Panc1 (cell line): ENCODE measurements around the gene KRTAP5-1. TPM values are rescaled to one million over a fixed set of nuclear protein-coding genes. Genes with fewer than 3 reads are reported as not detected.

ENCODE experiments used
- ATAC-seq: fragments of 200-7000 bp; cut with Tn5 transposase; 2 replicates; pipeline ENCODE4 v1.9.1; 2020; ENCODE audit warnings: mild to moderate bottlenecking, moderate library complexity
- BruUV-seq: library from RNA; stranded (reverse); fragments of 400-500 nt; replicated peaks from 2 replicates; lab custom pipeline; 2021; lab: Mats Ljungman, UMichigan
- CTCF ChIA-PET: fragments of 300-600 bp; sonication (Branson Sonifier 250); formaldehyde crosslinking; loops from one replicate; lab custom pipeline; 2022; ENCODE audit warnings: antibody characterized with exemption; lab: Charles Lee
- POLR2A ChIA-PET: fragments of 300-600 bp; sonication (Branson Sonifier 250); formaldehyde crosslinking; loops from one replicate; lab custom pipeline; 2022; ENCODE audit warnings: antibody characterized with exemption; lab: Charles Lee
- DNase-seq: peaks from one replicate; pipeline ENCODE4 v3.0.0-alpha.2; 2010; ENCODE audit warnings: low read depth, low spot score
- H3K27ac ChIP-seq: 2 replicates; pipeline ENCODE4 v1.5.1; 2011; ENCODE audit warnings: mild to moderate bottlenecking, low read length, inconsistent platforms
- H3K27me3 ChIP-seq: fragments of 200-500 bp; sonication (Bioruptor generic); 2 replicates; pipeline ENCODE4 v1.6.0; 2014; ENCODE audit warnings: low read length, inconsistent platforms; ENCODE audit not compliant: control insufficient read depth, insufficient read depth
- H3K36me3 ChIP-seq: fragments of 200-500 bp; sonication (Bioruptor generic); 2 replicates; pipeline ENCODE4 v1.5.1; 2014; ENCODE audit warnings: inconsistent platforms, mild to moderate bottlenecking, low read length, moderate library complexity; ENCODE audit not compliant: control insufficient read depth, insufficient read depth
- H3K4me1 ChIP-seq: 2 replicates; pipeline ENCODE4 v1.5.1; 2011; ENCODE audit warnings: inconsistent platforms, mild to moderate bottlenecking, low read length, moderate library complexity; ENCODE audit not compliant: control insufficient read depth, insufficient read depth
- H3K4me3 ChIP-seq, 2 experiments: 2 replicates each; pipeline ENCODE4 v1.5.1; 2011 to 2012; ENCODE audit warnings: low read depth in 2 of 2, low read length in 2 of 2, mild to moderate bottlenecking in 2 of 2, inconsistent platforms in 1 of 2, moderate library complexity in 1 of 2
- H3K9me3 ChIP-seq: fragments of 200-500 bp; sonication (Bioruptor generic); 2 replicates; pipeline ENCODE4 v1.5.1; 2014; ENCODE audit warnings: low read depth, mild to moderate bottlenecking, inconsistent platforms, low read length, moderate library complexity; ENCODE audit not compliant: control insufficient read depth, insufficient read depth
- POLR2AphosphoS5 ChIP-seq: IDR thresholded peaks from 2 replicates; pipeline ENCODE4 v1.6.1; 2012; ENCODE audit warnings: mild to moderate bottlenecking, low read depth, low read length, moderate library complexity
- SIN3A ChIP-seq: IDR thresholded peaks from 2 replicates; pipeline ENCODE4 v1.6.1; 2012; ENCODE audit warnings: low read depth, mild to moderate bottlenecking, low read length, moderate library complexity, borderline replicate concordance; ENCODE audit not compliant: insufficient read depth
- TCF7L2 ChIP-seq: IDR thresholded peaks from 2 replicates; pipeline ENCODE4 v1.6.1; 2011; ENCODE audit warnings: mild to moderate bottlenecking, low read depth, low read length, inconsistent platforms
- in situ Hi-C: cut with HindIII; loops from 2 replicates; pipeline ENCODE4 v1.10.0; 2016; ENCODE audit warnings: low sequenced_read_pairs, low pct_unique_long_range_greater_than_20kb
- intact Hi-C: fragments of 100-400 bp; cut with micrococcal nuclease; formaldehyde crosslinking; loops from one replicate; pipeline ENCODE4 v1.10.0; 2022; ENCODE audit not compliant: unreplicated experiment
- total RNA-seq: library from RNA; stranded (reverse); gene quantifications from one replicate; pipeline ENCODE4 v1.2.1, GENCODE V29; 2021; ENCODE audit not compliant: unreplicated experiment
- TF ChIP-seq, protein P1 (sequence below), 2 experiments: IDR thresholded peaks; 2 replicates each; pipeline ENCODE4 v1.6.1; 2011 to 2012; ENCODE audit warnings: low read depth in 2 of 2, control low read depth in 1 of 2, low read length in 1 of 2, mild to moderate bottlenecking in 1 of 2, moderate library complexity in 1 of 2; ENCODE audit not compliant: insufficient read depth in 1 of 2
- TF ChIP-seq, protein P2 (sequence below): fragments of 450-650 bp; IDR thresholded peaks from 2 replicates; pipeline ENCODE4 v1.5.1; 2017; ENCODE audit warnings: mild to moderate bottlenecking

Gene KRTAP5-1
- total RNA-seq, 1 experiment from 2014 or later: not detected

DNA sequence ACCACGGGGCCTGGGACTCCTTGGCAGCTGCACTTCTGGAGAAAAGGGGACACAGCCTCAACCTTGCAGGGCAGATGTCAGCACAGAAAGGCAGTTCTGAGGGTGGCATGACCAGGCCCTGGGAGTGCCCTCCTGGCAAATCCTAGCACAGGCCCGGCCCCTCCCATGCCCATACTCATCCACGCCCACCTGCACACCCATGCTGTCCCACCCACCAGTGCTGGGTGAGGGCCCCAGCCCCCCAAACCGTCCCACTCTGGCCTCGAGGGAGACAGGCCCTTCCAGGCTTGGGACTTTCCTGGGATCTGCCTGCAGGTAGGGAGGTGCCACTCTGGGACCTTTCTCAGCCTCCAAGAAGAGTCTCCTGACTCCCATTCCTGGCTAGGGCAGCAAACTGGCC, 23.1 kb downstream of the KRTAP5-1 start:
- H3K4me3 ChIP-seq: no peak overlapping the region
- H3K4me1 ChIP-seq: peaks cover 17% of the 10 kb centered on the region
- ATAC-seq: no peak
- no peaks in the 10 kb centered on the region for H3K9me3 ChIP-seq
- no peaks in the 10 kb centered on the region for H3K36me3 ChIP-seq
- ChIA-PET POLR2A (no interaction called here), CTCF (no interaction called here)
- intact Hi-C loops (no loop called here), in situ Hi-C loops (no loop called here)
- no peak for TF ChIP-seq TCF7L2
- TF ChIP-seq, protein P1, sequence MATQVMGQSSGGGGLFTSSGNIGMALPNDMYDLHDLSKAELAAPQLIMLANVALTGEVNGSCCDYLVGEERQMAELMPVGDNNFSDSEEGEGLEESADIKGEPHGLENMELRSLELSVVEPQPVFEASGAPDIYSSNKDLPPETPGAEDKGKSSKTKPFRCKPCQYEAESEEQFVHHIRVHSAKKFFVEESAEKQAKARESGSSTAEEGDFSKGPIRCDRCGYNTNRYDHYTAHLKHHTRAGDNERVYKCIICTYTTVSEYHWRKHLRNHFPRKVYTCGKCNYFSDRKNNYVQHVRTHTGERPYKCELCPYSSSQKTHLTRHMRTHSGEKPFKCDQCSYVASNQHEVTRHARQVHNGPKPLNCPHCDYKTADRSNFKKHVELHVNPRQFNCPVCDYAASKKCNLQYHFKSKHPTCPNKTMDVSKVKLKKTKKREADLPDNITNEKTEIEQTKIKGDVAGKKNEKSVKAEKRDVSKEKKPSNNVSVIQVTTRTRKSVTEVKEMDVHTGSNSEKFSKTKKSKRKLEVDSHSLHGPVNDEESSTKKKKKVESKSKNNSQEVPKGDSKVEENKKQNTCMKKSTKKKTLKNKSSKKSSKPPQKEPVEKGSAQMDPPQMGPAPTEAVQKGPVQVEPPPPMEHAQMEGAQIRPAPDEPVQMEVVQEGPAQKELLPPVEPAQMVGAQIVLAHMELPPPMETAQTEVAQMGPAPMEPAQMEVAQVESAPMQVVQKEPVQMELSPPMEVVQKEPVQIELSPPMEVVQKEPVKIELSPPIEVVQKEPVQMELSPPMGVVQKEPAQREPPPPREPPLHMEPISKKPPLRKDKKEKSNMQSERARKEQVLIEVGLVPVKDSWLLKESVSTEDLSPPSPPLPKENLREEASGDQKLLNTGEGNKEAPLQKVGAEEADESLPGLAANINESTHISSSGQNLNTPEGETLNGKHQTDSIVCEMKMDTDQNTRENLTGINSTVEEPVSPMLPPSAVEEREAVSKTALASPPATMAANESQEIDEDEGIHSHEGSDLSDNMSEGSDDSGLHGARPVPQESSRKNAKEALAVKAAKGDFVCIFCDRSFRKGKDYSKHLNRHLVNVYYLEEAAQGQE (IDR thresholded peaks at IDR 0.05; ENCODE audit: insufficient read depth in 1 of 2, low read depth in 2 of 2, low read length in 1 of 2): no peak
- TF ChIP-seq, protein P2, sequence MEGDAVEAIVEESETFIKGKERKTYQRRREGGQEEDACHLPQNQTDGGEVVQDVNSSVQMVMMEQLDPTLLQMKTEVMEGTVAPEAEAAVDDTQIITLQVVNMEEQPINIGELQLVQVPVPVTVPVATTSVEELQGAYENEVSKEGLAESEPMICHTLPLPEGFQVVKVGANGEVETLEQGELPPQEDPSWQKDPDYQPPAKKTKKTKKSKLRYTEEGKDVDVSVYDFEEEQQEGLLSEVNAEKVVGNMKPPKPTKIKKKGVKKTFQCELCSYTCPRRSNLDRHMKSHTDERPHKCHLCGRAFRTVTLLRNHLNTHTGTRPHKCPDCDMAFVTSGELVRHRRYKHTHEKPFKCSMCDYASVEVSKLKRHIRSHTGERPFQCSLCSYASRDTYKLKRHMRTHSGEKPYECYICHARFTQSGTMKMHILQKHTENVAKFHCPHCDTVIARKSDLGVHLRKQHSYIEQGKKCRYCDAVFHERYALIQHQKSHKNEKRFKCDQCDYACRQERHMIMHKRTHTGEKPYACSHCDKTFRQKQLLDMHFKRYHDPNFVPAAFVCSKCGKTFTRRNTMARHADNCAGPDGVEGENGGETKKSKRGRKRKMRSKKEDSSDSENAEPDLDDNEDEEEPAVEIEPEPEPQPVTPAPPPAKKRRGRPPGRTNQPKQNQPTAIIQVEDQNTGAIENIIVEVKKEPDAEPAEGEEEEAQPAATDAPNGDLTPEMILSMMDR: no peak
- no peak for TF ChIP-seq POLR2AphosphoS5
- TF ChIP-seq SIN3A: no peak
- no peak overlapping the region for H3K27ac ChIP-seq
- no peak for DNase-seq
- no TSS peak for BruUV-seq
- H3K27me3 ChIP-seq: no peaks in the 10 kb centered on the region

DNA sequence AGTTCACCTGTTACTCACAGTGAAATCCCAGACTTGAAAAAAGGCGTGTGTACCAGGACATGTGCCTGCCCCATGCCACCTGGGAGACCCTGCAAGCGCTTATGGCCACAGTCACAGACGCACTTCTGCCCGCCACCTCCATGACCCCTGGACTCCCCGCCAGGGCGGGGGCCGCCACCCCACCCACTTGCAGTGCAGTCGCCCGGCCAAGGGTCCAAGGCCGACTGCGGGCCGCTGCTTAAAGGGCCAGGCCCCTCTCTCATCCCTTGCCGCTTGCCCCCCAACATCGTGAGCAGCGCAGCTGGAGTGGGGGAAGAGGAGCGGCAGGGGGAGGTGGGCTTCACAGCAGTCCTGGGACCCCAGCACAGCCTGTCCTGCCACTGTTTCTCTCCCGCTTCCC, 23.8 kb downstream of the KRTAP5-1 start:
- ATAC-seq (no peak), DNase-seq (no peak)
- BruUV-seq: no TSS peak
- Histone ChIP-seq H3K4me3 (no peak overlapping the region), H3K4me1 (peaks cover 17% of the 10 kb centered on the region), H3K36me3 (no peaks in the 10 kb centered on the region), H3K27me3 (no peaks in the 10 kb centered on the region), H3K9me3 (no peaks in the 10 kb centered on the region), H3K27ac (no peak overlapping the region)
- ChIA-PET CTCF (no interaction called here), POLR2A (no interaction called here)
- TF ChIP-seq POLR2AphosphoS5: no peak
- TF ChIP-seq, protein P1 (IDR thresholded peaks at IDR 0.05; ENCODE audit: insufficient read depth in 1 of 2, low read depth in 2 of 2, low read length in 1 of 2): no peak
- TF ChIP-seq TCF7L2: no peak
- no peak for TF ChIP-seq SIN3A
- TF ChIP-seq, protein P2: no peak
- intact Hi-C loops (no loop called here), in situ Hi-C loops (no loop called here)
